Peyer's patch (tissue), 4 donors: ENCODE data around the gene HHLA2. TPM values are rescaled to one million over a fixed set of nuclear protein-coding genes. Genes with fewer than 3 reads are reported as not detected.

ENCODE experiments used
- DNase-seq, 3 donors: peaks; one replicate each; pipeline ENCODE4 v3.0.0-alpha.2; 2017 to 2019
- H3K27ac ChIP-seq, 4 donors: fragments of 200-600 bp; sonication (generic); one replicate each; pipeline ENCODE4 v1.5.1; 2016 to 2019
- H3K27me3 ChIP-seq, 2 donors: fragments of 200-600 bp; sonication (generic); one replicate each; pipeline ENCODE4 v1.5.1; 2019
- H3K36me3 ChIP-seq, 3 donors: fragments of 200-600 bp; sonication (generic); one replicate each; pipeline ENCODE4 v1.5.1; 2016 to 2019
- H3K4me1 ChIP-seq, 4 donors: fragments of 200-600 bp; sonication (generic); one replicate each; pipeline ENCODE4 v1.5.1; 2016 to 2019
- H3K4me3 ChIP-seq, 4 donors: fragments of 200-600 bp; sonication (generic); 1 replicate in 3 of 4; 2 replicates in 1 of 4; pipeline ENCODE4 v1.5.1; 2016 to 2019; ENCODE audit warnings: mild to moderate bottlenecking in 1 of 4
- H3K9me3 ChIP-seq, 4 donors: fragments of 200-600 bp; sonication (generic); one replicate each; pipeline ENCODE4 v1.5.1; 2016 to 2019; ENCODE audit warnings: mild to moderate bottlenecking in 1 of 4
- CTCF ChIP-seq, 6 experiments: fragments of 450-650 bp in 4 of 6; fragments of 200-600 bp in 2 of 6; sonication (generic) in 1 of 6; IDR thresholded peaks; one replicate each; pipeline ENCODE4 v1.5.1; 2017 to 2019; ENCODE audit warnings: antibody characterized with exemption in 6 of 6, mild to moderate bottlenecking in 3 of 6, moderate library complexity in 1 of 6
- POLR2A ChIP-seq, 2 donors: fragments of 450-650 bp; IDR thresholded peaks; one replicate each; pipeline ENCODE4 v1.5.1; 2017; ENCODE audit warnings: antibody characterized with exemption in 2 of 2, mild to moderate bottlenecking in 2 of 2, moderate library complexity in 2 of 2
- total RNA-seq, 4 donors: library from RNA; depleted of rRNA; stranded (reverse); fragments of >200 nt; gene quantifications; one replicate each; pipeline ENCODE4 v1.1.0, GENCODE V29; 2016

Gene HHLA2
- total RNA-seq, 4 donors from 2014 or later = 14.9 to 276 (median 145) TPM

- H3K27me3 ChIP-seq = no peaks in the 10 kb centered on the region
- DNase-seq = no peak
- TF ChIP-seq POLR2A (IDR thresholded peaks at IDR 0.05) (no peak), CTCF (IDR thresholded peaks at IDR 0.05) (no peak)
- no peak overlapping the region for H3K4me3 ChIP-seq
- no peaks in the 10 kb centered on the region for H3K36me3 ChIP-seq
- no peaks in the 10 kb centered on the region for H3K9me3 ChIP-seq
- H3K27ac ChIP-seq = no peak overlapping the region
- no peaks in the 10 kb centered on the region for H3K4me1 ChIP-seq
Observed at GRCh38 chr3:108327168-108327567, 30.8 kb downstream of the HHLA2 start.

- DNase-seq = no peak
- Histone ChIP-seq H3K27me3 (no peaks in the 10 kb centered on the region), H3K4me3 (no peak overlapping the region), H3K36me3 (no peaks in the 10 kb centered on the region), H3K9me3 (no peaks in the 10 kb centered on the region), H3K27ac (no peak overlapping the region), H3K4me1 (no peaks in the 10 kb centered on the region)
- TF ChIP-seq CTCF (IDR thresholded peaks at IDR 0.05) (no peak), POLR2A (IDR thresholded peaks at IDR 0.05) (no peak)
Observed at GRCh38 chr3:108328821-108329486, 32.6 kb downstream of the HHLA2 start.

- H3K9me3 ChIP-seq = no peaks in the 10 kb centered on the region
- TF ChIP-seq CTCF (IDR thresholded peaks at IDR 0.05) = no peak
- no peak for DNase-seq
Observed at GRCh38 chr3:108329508-108329907, 33.2 kb downstream of the HHLA2 start.

GRCh38 chr3:108329947-108330346 is 33.6 kb downstream of the HHLA2 start:
- H3K4me1 ChIP-seq = no peaks in the 10 kb centered on the region
- no peak overlapping the region for H3K27ac ChIP-seq
- H3K27me3 ChIP-seq = no peaks in the 10 kb centered on the region
- H3K4me3 ChIP-seq = no peak overlapping the region
- H3K9me3 ChIP-seq = no peaks in the 10 kb centered on the region
- no peaks in the 10 kb centered on the region for H3K36me3 ChIP-seq
- TF ChIP-seq CTCF (IDR thresholded peaks at IDR 0.05) (no peak), POLR2A (IDR thresholded peaks at IDR 0.05) (no peak)
- no peak for DNase-seq

More at GRCh38 chr3:108329508-108329907, 33.2 kb downstream of the HHLA2 start:
- Histone ChIP-seq H3K27me3 (no peaks in the 10 kb centered on the region), H3K36me3 (no peaks in the 10 kb centered on the region), H3K4me1 (no peaks in the 10 kb centered on the region), H3K27ac (no peak overlapping the region), H3K4me3 (no peak overlapping the region)

GRCh38 chr3:108331792-108332191 is 35.4 kb downstream of the HHLA2 start:
- TF ChIP-seq POLR2A (IDR thresholded peaks at IDR 0.05) (no peak), CTCF (IDR thresholded peaks at IDR 0.05) (no peak)
- Histone ChIP-seq H3K27me3 (no peaks in the 10 kb centered on the region), H3K4me1 (no peaks in the 10 kb centered on the region), H3K4me3 (no peak overlapping the region), H3K36me3 (no peaks in the 10 kb centered on the region), H3K9me3 (no peaks in the 10 kb centered on the region), H3K27ac (no peak overlapping the region)
- no peak for DNase-seq

- no peak overlapping the region for H3K27ac ChIP-seq
- no peak for TF ChIP-seq CTCF (IDR thresholded peaks at IDR 0.05)
- no peaks in the 10 kb centered on the region for H3K36me3 ChIP-seq
- no peaks in the 10 kb centered on the region for H3K9me3 ChIP-seq
- no peak for DNase-seq
- no peaks in the 10 kb centered on the region for H3K27me3 ChIP-seq
- H3K4me3 ChIP-seq = no peak overlapping the region
- no peaks in the 10 kb centered on the region for H3K4me1 ChIP-seq
Observed at GRCh38 chr3:108333961-108334360, 37.6 kb downstream of the HHLA2 start.
